Effector memory CD8-positive, alpha-beta T cell (primary cell): ENCODE data around the gene SUGCT.

Experiments
- ATAC-seq: fragments of 150-1000 bp; cut with Tn5 transposase; replicated peaks from 2 replicates; pipeline ENCODE4 v1.10.0; 2021; ENCODE audit warnings: mild to moderate bottlenecking, moderate library complexity
- DNase-seq, 3 experiments: peaks; one replicate each; pipeline ENCODE4 v3.0.0; 2021
- H3K27ac Mint-ChIP-seq, 2 donors: one replicate each; pipeline ENCODE4 v1.8.0; 2022; ENCODE audit warnings: mild to moderate bottlenecking in 2 of 2, mixed read lengths in 2 of 2, moderate library complexity in 2 of 2
- H3K27me3 Mint-ChIP-seq, 2 donors: one replicate each; pipeline ENCODE4 v1.8.0; 2022; ENCODE audit warnings: mixed read lengths in 2 of 2
- H3K36me3 Mint-ChIP-seq: one replicate; pipeline ENCODE4 v1.8.0; 2022; ENCODE audit warnings: mild to moderate bottlenecking, moderate library complexity, mixed read lengths; ENCODE audit not compliant: insufficient read depth
- H3K4me1 Mint-ChIP-seq, 2 donors: one replicate each; pipeline ENCODE4 v1.8.0; 2022; ENCODE audit warnings: low read depth in 2 of 2, mixed read lengths in 2 of 2
- H3K4me3 Mint-ChIP-seq, 2 donors: one replicate each; pipeline ENCODE4 v1.8.0; 2022; ENCODE audit warnings: mild to moderate bottlenecking in 2 of 2, mixed read lengths in 2 of 2, moderate library complexity in 2 of 2
- H3K9me3 Mint-ChIP-seq, 2 donors: one replicate each; pipeline ENCODE4 v1.8.0; 2022; ENCODE audit warnings: mixed read lengths in 2 of 2

Gene SUGCT

DNA sequence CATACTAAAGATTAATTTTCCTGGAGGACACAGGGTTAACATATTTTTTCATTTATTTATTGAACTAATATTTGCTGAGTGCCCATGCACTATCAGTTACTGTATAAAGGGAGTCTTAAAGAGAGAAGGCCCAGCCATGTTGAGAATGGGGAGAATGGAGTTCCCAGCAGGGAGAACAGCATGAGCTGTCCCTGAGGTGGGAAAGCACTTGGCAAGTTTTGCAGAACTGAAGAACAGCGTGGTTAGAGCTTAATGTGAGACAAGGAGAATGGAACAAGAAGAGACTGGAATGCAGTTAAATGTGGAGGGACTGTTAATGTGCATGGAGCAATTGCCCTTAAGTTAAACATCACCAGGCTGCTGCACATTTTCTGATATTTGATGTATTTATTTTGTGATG is 435.4 kb downstream of the SUGCT start:
- Mint-ChIP-seq H3K4me1 (no peaks in the 10 kb centered on the region), H3K4me3 (no peak overlapping the region), H3K9me3 (peaks cover 8 to 13% of the 10 kb centered on the region in 2 donors), H3K27me3 (no peaks in the 10 kb centered on the region), H3K36me3 (no peaks in the 10 kb centered on the region), H3K27ac (no peak overlapping the region)
- DNase-seq (no peak), ATAC-seq (no peak)

DNA sequence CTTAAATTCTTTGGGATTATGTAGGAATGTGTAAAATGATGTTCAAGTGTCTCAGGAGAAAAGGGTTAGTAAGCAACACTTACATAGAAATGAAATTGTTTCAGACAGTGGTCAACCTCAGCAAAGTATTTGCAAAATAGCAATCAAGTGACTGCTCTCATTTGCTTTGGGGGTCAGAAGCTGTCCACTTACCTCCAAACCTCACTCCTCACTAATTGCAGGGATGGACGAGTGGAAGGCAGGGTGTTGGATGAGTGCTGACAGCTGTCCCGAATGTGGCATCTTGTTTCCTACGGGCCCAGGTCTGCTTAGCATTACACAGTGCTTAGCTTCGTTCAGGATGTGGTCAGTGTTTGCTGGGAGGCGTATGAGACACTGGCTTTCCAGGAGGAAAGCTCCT is 437.0 kb downstream of the SUGCT start:
- Mint-ChIP-seq H3K4me1 (no peaks in the 10 kb centered on the region), H3K27ac (no peak overlapping the region), H3K36me3 (no peaks in the 10 kb centered on the region), H3K9me3 (peaks cover 8 to 10% of the 10 kb centered on the region in 2 donors), H3K4me3 (no peak overlapping the region), H3K27me3 (no peaks in the 10 kb centered on the region)
- DNase-seq (no peak), ATAC-seq (no peak)

DNA sequence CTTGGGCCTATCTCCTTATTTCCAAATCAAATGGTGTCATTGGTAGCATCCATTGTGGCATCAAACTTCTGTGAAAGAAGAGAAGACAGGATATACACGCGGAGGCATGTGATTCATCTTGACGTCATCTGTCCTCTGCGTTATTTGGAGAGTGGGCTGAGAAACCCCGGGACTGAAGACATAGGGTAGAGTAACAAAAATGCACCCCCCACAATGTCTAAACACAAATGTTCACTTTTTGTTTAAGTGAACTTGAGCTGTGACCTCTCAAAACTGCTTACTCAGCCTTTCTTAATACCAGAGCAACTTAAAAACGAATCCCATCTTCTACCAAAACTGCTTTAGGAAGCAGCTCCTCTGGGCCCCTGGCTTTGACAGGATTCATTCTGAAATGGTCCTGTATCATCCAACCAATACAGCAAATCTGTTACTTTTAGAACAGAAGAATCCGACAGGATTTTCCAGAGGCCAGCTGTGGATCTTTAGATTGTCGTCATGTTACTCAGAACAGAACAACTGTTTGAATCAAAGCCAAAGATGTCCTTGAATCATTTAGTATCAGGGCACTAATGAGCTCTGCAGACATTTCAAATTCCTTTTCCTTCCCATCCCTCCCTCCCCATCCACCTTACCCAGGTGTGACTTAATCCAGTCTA is 438.1 kb downstream of the SUGCT start:
- no peak for ATAC-seq
- Mint-ChIP-seq H3K27ac (no peak overlapping the region), H3K4me3 (no peak overlapping the region), H3K4me1 (no peaks in the 10 kb centered on the region), H3K9me3 (peaks cover 4 to 8% of the 10 kb centered on the region in 2 donors), H3K27me3 (no peaks in the 10 kb centered on the region), H3K36me3 (no peaks in the 10 kb centered on the region)
- no peak for DNase-seq

DNA sequence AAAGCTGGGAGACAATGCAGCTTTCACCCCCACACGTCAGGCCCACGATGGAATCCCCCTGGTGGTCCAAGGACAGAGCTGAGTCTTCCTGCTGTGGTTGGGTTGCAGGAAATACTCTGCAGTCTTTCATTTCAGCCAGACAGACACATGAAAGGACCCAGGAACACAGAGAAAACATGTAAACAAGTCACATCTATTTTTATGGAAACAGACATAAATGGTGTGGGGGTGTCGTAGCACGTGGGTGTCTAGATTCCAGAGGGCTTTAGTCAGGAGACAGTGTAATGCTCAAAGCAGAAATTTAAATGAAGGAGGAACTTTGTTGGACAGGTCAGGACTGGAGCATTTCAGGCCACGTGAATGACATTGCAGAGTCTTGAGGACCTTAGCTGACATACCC is 444.6 kb downstream of the SUGCT start:
- H3K36me3 Mint-ChIP-seq, result no peaks in the 10 kb centered on the region
- ATAC-seq, result no peak
- no peak overlapping the region for H3K27ac Mint-ChIP-seq
- DNase-seq, result no peak
- no peaks in the 10 kb centered on the region for H3K27me3 Mint-ChIP-seq
- no peaks in the 10 kb centered on the region for H3K4me1 Mint-ChIP-seq
- peaks cover 5 to 15% of the 10 kb centered on the region in 2 donors for H3K9me3 Mint-ChIP-seq
- no peak overlapping the region for H3K4me3 Mint-ChIP-seq

DNA sequence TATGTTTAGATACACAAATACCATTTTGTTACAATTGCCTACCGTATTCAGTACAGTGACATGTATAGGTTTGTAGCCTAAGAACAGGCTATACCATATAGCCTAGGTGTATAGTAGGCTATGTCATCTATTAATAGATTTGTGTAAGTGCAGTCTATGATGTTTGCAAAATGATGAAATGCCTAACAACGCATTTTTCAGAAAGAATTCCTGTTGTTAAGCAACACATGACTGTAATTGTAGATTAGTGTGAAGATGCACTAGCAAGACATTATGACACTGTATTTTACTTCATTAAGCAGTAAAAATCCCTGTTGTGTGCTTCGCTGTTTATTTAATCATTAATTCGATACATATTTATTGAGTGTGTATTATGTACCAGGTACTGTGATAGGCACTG is 446.0 kb downstream of the SUGCT start:
- H3K4me1 Mint-ChIP-seq, result no peaks in the 10 kb centered on the region
- H3K27ac Mint-ChIP-seq, result no peak overlapping the region
- no peaks in the 10 kb centered on the region for H3K36me3 Mint-ChIP-seq
- H3K27me3 Mint-ChIP-seq, result no peaks in the 10 kb centered on the region
- ATAC-seq (no peak), DNase-seq (no peak)
- H3K4me3 Mint-ChIP-seq, result no peak overlapping the region
- peaks cover 5 to 15% of the 10 kb centered on the region in 2 donors for H3K9me3 Mint-ChIP-seq

DNA sequence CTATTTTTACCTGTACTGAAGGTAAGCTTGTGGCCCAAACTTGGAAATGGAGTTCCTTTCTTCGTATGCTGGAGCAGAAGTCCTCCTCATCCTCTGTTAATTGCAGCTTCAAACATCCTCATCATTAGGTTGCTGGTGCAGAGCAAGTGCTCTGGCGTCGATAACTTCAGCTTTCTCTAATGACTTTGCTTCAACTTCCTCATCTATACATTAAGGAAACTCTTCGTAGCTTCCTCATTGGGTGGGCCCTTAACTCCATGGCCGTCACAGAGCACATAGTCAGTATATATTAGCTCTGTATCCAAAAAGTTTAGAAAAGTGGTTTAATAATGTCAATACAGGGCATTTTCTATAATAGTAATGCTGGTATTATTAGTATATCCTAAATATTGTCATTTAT is 447.7 kb downstream of the SUGCT start:
- Mint-ChIP-seq H3K4me1 (no peaks in the 10 kb centered on the region), H3K27ac (no peak overlapping the region), H3K27me3 (no peaks in the 10 kb centered on the region), H3K36me3 (no peaks in the 10 kb centered on the region), H3K9me3 (peaks cover 3 to 15% of the 10 kb centered on the region in 2 donors), H3K4me3 (no peak overlapping the region)
- ATAC-seq (no peak), DNase-seq (no peak)

DNA sequence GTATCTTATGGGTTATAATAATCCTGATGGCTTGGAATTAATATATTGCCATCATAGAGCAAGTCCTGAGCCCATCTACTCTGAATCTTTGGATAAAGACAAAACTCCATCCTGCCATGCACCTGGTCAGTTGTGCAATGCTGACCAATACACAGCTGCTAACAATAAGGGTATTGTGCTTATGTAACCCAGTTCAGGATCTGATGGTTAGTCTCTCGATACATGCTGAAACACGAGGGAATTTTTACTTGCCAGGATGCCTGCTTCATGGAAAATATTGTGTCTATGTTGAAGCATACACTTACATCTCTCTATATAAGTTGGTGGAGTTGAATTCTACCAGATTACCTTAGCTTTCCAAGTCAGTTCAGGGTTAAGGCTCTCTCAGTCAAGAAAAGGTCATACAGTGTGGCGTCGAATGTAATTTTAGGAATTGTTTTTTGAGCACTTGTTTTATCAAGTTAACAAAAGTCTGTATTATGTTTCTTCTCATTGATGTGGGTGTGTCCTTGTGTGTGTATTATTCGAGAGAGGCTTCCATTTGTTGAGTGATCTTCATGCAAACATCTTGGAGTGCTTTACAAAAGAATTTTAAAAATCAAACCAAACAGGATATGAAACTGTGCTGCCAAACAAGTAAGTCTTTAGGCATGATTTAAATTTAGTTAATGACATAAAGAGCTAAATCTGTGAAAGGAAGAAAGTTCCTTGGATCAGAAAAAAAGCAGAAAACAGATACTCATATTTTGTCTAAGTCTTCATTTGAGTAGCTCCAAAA is 449.1 kb downstream of the SUGCT start:
- Mint-ChIP-seq H3K9me3 (peaks cover 3 to 7% of the 10 kb centered on the region in 2 donors), H3K27ac (no peak overlapping the region), H3K36me3 (no peaks in the 10 kb centered on the region), H3K4me1 (no peaks in the 10 kb centered on the region), H3K4me3 (no peak overlapping the region), H3K27me3 (no peaks in the 10 kb centered on the region)
- DNase-seq, result no peak
- no peak for ATAC-seq

DNA sequence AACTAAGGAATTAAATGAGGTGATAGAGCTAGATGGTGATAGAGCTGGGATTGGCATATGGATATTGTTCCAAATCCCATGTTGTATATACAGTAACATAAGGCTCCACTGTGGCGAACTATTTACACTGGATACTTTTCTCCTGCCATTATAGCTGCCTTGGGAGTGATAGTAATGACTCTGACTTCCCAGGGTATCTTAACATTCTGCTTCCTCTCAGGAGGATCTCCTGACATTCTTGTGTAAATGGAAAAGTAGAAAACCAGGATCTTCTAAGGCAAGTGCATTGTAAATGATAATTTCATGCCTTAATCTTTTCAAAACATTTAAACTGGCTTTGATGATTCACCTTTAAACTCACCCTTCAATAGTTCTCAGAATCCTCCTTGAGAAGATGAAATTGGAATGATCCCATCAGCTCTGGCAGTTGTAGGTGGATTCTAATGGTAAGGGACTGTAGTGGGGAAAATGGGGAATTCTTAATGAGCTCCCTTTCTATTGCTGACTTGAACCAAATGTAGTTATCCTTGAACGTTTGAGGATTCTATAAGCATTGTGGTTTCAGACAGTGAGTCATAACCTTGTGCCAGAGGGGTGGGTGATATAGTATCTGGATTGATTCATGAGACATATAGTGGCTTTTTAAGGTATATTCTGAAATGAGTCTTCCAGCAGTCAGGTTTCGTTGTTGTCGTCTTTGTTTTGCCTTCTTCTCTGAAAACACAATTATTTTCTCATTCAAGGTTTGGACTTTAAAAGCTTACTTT is 450.0 kb downstream of the SUGCT start:
- no peaks in the 10 kb centered on the region for H3K4me1 Mint-ChIP-seq
- no peak overlapping the region for H3K4me3 Mint-ChIP-seq
- H3K27me3 Mint-ChIP-seq, result no peaks in the 10 kb centered on the region
- no peak for DNase-seq
- no peaks in the 10 kb centered on the region for H3K9me3 Mint-ChIP-seq
- ATAC-seq, result no peak
- H3K27ac Mint-ChIP-seq, result no peak overlapping the region
- H3K36me3 Mint-ChIP-seq, result no peaks in the 10 kb centered on the region

DNA sequence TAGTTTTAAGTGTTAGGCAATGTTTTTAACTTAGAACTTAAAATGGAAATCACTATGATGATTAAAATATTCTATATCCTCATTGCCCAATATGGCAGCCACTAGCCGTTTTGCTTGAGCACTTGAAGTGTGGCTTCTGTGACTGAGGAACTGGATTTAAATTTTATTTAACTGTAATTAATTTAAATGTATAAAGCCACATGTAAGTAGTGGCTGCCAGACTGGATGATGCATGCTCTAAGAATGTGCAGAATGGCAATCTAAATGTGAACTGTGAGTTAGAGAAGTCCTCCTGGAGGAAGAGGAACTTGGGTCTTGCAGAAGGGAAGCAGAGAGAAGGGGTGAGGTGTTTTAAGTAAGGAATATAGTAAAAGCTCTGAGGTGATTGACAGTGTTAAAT is 451.4 kb downstream of the SUGCT start:
- DNase-seq (no peak), ATAC-seq (no peak)
- Mint-ChIP-seq H3K4me3 (no peak overlapping the region), H3K9me3 (peaks cover 0 to 2% of the 10 kb centered on the region in 2 donors), H3K4me1 (no peaks in the 10 kb centered on the region), H3K36me3 (no peaks in the 10 kb centered on the region), H3K27ac (no peak overlapping the region), H3K27me3 (no peaks in the 10 kb centered on the region)

DNA sequence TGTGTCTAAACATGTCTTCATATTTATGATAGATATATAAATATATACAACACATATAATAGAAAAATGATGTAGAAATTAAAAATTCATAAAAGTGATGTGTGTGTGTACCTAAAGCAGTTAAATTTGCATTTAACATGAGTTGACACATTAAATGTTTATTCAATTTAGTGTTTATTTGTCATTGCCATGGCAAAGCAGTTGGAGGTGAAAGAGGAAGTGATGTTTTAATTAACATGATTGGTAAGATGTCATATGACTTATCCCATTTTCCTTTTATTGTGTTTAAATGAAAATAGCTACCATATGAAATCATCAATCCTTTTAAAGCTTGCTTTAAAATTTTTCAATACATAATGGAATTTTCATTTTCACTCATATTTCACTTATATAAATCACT is 452.6 kb downstream of the SUGCT start:
- H3K4me3 Mint-ChIP-seq, result no peak overlapping the region
- H3K27ac Mint-ChIP-seq, result no peak overlapping the region
- no peaks in the 10 kb centered on the region for H3K36me3 Mint-ChIP-seq
- H3K4me1 Mint-ChIP-seq, result no peaks in the 10 kb centered on the region
- no peaks in the 10 kb centered on the region for H3K27me3 Mint-ChIP-seq
- no peak for ATAC-seq
- H3K9me3 Mint-ChIP-seq, result peaks cover 4 to 5% of the 10 kb centered on the region in 2 donors
- no peak for DNase-seq

DNA sequence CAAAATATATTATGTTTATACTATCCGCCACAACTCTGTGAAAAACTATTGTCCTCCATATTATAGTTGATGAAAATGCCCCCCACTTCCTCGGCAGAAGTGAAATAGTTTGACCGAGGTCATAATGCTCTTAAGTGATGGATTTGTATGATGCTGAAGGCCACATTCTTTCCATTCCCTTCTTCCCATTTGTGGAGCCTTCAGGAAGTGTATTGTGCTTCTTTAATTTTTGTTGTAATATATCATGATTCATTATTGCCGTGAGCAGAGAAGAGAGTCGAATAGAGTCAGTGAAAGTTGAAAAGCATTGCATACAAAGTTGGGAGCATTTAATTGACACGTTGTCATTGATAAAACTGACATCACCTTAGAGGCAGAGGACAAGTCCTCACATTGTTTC is 460.3 kb downstream of the SUGCT start:
- no peak overlapping the region for H3K4me3 Mint-ChIP-seq

DNA sequence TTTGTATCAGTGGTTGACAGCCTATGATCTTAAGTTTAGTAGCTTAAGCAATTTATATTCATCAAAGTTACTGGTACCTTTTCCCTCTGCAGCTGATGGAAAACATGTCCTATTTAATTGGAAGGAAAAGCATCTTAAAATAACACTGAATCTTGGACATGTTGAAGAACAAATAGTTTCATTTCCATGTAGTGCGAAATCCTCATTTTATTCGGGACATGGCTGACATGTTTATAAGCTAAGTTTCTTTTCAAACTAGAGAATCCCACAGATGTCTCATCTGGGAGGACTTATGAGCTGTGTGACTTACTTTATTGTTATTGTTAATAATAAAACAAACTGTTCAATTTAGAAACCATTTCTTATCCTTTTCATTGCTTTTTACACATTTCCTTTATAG is 461.0 kb downstream of the SUGCT start:
- Mint-ChIP-seq H3K9me3 (peaks cover 12 to 21% of the 10 kb centered on the region in 2 donors), H3K4me1 (no peaks in the 10 kb centered on the region), H3K27me3 (no peaks in the 10 kb centered on the region), H3K36me3 (no peaks in the 10 kb centered on the region), H3K4me3 (no peak overlapping the region), H3K27ac (no peak overlapping the region)
- DNase-seq (no peak), ATAC-seq (no peak)

More for the DNA sequence above, 460.3 kb downstream of the SUGCT start:
- no peaks in the 10 kb centered on the region for H3K27me3 Mint-ChIP-seq
- H3K9me3 Mint-ChIP-seq, result peaks cover 12 to 21% of the 10 kb centered on the region in 2 donors
- no peaks in the 10 kb centered on the region for H3K4me1 Mint-ChIP-seq
- ATAC-seq (no peak), DNase-seq (no peak)
- no peak overlapping the region for H3K27ac Mint-ChIP-seq
- H3K36me3 Mint-ChIP-seq, result no peaks in the 10 kb centered on the region

DNA sequence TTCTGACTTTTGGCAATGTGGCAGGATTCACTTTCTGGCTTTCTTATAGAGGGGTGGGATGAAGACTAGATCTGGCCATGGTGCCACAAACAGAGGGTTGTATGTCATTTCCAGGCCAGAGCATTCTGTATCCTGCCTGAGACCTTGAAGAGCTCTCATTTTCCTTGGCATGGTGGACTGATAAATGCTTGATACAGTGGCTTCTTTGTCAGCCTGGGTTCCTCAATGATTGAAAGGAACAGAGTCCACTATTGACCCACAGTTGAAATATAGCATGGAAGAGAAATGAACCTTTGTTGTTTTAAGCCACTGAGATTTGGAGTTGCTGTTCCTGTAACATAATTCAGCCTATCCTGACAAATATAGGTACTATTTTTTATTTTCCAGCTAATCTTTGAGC is 462.7 kb downstream of the SUGCT start:
- ATAC-seq (no peak), DNase-seq (no peak)
- Mint-ChIP-seq H3K36me3 (no peaks in the 10 kb centered on the region), H3K27me3 (no peaks in the 10 kb centered on the region), H3K9me3 (peaks cover 9 to 15% of the 10 kb centered on the region in 2 donors), H3K4me3 (no peak overlapping the region), H3K27ac (no peak overlapping the region), H3K4me1 (no peaks in the 10 kb centered on the region)

DNA sequence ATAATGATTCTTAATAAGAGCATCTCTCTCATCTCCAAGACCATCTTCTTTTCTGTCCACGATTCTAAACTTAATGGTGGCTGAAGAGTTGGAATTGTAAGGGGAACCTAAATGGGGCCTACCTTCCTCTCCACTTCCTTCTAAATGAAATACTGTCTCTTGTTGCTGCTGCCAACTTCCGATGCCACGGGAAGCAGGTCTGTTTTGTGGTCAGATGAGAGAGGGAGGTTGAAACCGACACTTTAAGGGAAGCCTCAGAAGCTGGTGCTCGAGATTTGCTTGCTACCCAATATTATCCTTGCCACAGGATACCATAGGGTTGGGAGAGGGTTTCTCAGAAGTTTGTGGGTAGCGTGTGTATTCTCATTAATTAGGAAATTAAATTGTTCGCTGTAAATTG is 464.1 kb downstream of the SUGCT start:
- no peak for ATAC-seq
- no peak overlapping the region for H3K27ac Mint-ChIP-seq
- no peaks in the 10 kb centered on the region for H3K27me3 Mint-ChIP-seq
- no peak overlapping the region for H3K4me3 Mint-ChIP-seq
- DNase-seq, result no peak
- H3K4me1 Mint-ChIP-seq, result no peaks in the 10 kb centered on the region
- peaks cover 10 to 14% of the 10 kb centered on the region in 2 donors for H3K9me3 Mint-ChIP-seq
- no peaks in the 10 kb centered on the region for H3K36me3 Mint-ChIP-seq
